GM23338 (cell line): ENCODE results near the gene OSGIN1.

Experiments used
- CTCF ChIP-seq, 2 experiments: fragments of 200-600 bp in 1 of 2; sonication (generic) in 1 of 2; conservative IDR thresholded peaks; 2 replicates each; pipeline versions ENCODE4 v1.5.1 to v1.6.1; 2016 to 2017; ENCODE audit warnings: antibody characterized with exemption in 2 of 2, low read depth in 2 of 2, mild to moderate bottlenecking in 2 of 2, moderate library complexity in 1 of 2
- EZH2 ChIP-seq: fragments of 200-600 bp; sonication (generic); IDR thresholded peaks from one replicate; pipeline ENCODE4 v1.8.0; 2017; ENCODE audit warnings: antibody characterized with exemption, mild to moderate bottlenecking, low read depth; ENCODE audit not compliant: unreplicated experiment
- REST ChIP-seq: IDR thresholded peaks from one replicate; pipeline ENCODE4 v1.6.1; 2018; ENCODE audit warnings: antibody characterized with exemption; ENCODE audit not compliant: unreplicated experiment

GRCh38 chr16:83973581-83974385, 20.7 kb downstream of the OSGIN1 start:
- TF ChIP-seq CTCF (conservative IDR thresholded peaks at IDR 0.05; ENCODE audit: low read depth in 2 of 2): no peak
- TF ChIP-seq EZH2: no peak
- TF ChIP-seq REST: no peak
